ENCODE results near the gene CLSTN2.

CLSTN2 gene

GRCh38 chr3:140428380-140428779, 493.4 kb downstream of the CLSTN2 start:
- H3K79me2 ChIP-seq (ENCODE audit: low read length) = no peaks in the 10 kb centered on the region
- no peaks in the 10 kb centered on the region for H4K20me1 ChIP-seq (ENCODE audit: insufficient read depth, low read length)
- H3K27me3 ChIP-seq (replicated peaks; ENCODE audit: insufficient read depth, low read length) = no peaks in the 10 kb centered on the region
- H3K9me2 ChIP-seq (replicated peaks; ENCODE audit: insufficient read depth, low read length) = no peaks in the 10 kb centered on the region
- TF ChIP-seq EZH2 (optimal IDR thresholded peaks at IDR 0.05; ENCODE audit: low read depth, low read length) (no peak), EZH2phosphoT487 (IDR thresholded peaks at IDR 0.05; ENCODE audit: low read length) (no peak), CTCF (IDR thresholded peaks at IDR 0.05; ENCODE audit: low read length) (no peak)
- no peaks in the 10 kb centered on the region for H3K4me1 ChIP-seq (ENCODE audit: low read length)
- H3K27ac ChIP-seq (ENCODE audit: low read length) = no peak overlapping the region
- H3K4me3 ChIP-seq (ENCODE audit: low read length) = no peak overlapping the region
- H2AFZ ChIP-seq (ENCODE audit: low read length) = no peak overlapping the region
- H3K4me2 ChIP-seq (ENCODE audit: low read depth, low read length) = no peak overlapping the region
- no peaks in the 10 kb centered on the region for H3F3A ChIP-seq (ENCODE audit: insufficient read depth, low read length)
- DNase-seq = no peak
- H3K9ac ChIP-seq (ENCODE audit: low read length) = no peak overlapping the region
- H3K9me3 ChIP-seq (replicated peaks; ENCODE audit: insufficient read depth, low read length) = no peaks in the 10 kb centered on the region
- no peaks in the 10 kb centered on the region for H3K36me3 ChIP-seq (replicated peaks; ENCODE audit: insufficient read depth, low read length)

GRCh38 chr3:140429791-140430190, 494.8 kb downstream of the CLSTN2 start:
- Histone ChIP-seq H3K4me2 (ENCODE audit: low read depth, low read length) (no peak overlapping the region), H2AFZ (ENCODE audit: low read length) (no peak overlapping the region), H3K9me3 (replicated peaks; ENCODE audit: insufficient read depth, low read length) (no peaks in the 10 kb centered on the region), H3K9ac (ENCODE audit: low read length) (no peak overlapping the region), H3K27ac (ENCODE audit: low read length) (no peak overlapping the region), H3K27me3 (replicated peaks; ENCODE audit: insufficient read depth, low read length) (no peaks in the 10 kb centered on the region), H3K4me1 (ENCODE audit: low read length) (no peaks in the 10 kb centered on the region), H3K79me2 (ENCODE audit: low read length) (no peaks in the 10 kb centered on the region), H3K36me3 (replicated peaks; ENCODE audit: insufficient read depth, low read length) (no peaks in the 10 kb centered on the region), H3F3A (ENCODE audit: insufficient read depth, low read length) (no peaks in the 10 kb centered on the region), H3K9me2 (replicated peaks; ENCODE audit: insufficient read depth, low read length) (no peaks in the 10 kb centered on the region), H4K20me1 (ENCODE audit: insufficient read depth, low read length) (no peaks in the 10 kb centered on the region), H3K4me3 (ENCODE audit: low read length) (no peak overlapping the region)
- no peak for TF ChIP-seq CTCF (IDR thresholded peaks at IDR 0.05; ENCODE audit: low read length)
- TF ChIP-seq EZH2 (optimal IDR thresholded peaks at IDR 0.05; ENCODE audit: low read depth, low read length) = no peak
- TF ChIP-seq EZH2phosphoT487 (IDR thresholded peaks at IDR 0.05; ENCODE audit: low read length) = no peak
- no peak for DNase-seq

DNA sequence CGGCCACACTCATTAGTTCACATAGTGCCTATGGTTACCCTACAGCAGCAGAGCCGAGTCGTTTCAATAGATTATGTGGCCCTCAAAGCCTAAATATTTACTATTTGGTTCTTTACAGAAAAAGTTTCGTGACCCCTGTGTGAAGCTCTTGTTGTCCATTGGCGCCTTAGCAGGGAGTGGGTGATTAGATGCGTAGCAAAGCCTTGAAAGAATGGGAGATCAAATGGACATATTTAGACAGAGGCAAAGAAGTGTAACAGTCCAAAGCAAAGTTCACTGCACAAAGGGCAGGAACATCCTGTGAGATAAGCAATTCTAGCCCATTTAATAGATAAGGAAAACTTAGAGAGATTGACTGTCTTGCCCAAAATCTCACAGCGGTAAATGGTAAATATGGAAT, 495.5 kb downstream of the CLSTN2 start:
- no peak overlapping the region for H2AFZ ChIP-seq (ENCODE audit: low read length)
- H4K20me1 ChIP-seq (ENCODE audit: insufficient read depth, low read length) = no peaks in the 10 kb centered on the region
- no peaks in the 10 kb centered on the region for H3K36me3 ChIP-seq (replicated peaks; ENCODE audit: insufficient read depth, low read length)
- H3K79me2 ChIP-seq (ENCODE audit: low read length) = no peaks in the 10 kb centered on the region
- no peak for TF ChIP-seq CTCF (IDR thresholded peaks at IDR 0.05; ENCODE audit: low read length)
- no peak for TF ChIP-seq EZH2phosphoT487 (IDR thresholded peaks at IDR 0.05; ENCODE audit: low read length)
- TF ChIP-seq EZH2 (optimal IDR thresholded peaks at IDR 0.05; ENCODE audit: low read depth, low read length) = no peak
- H3K4me3 ChIP-seq (ENCODE audit: low read length) = no peak overlapping the region
- no peak overlapping the region for H3K27ac ChIP-seq (ENCODE audit: low read length)
- H3K4me2 ChIP-seq (ENCODE audit: low read depth, low read length) = no peak overlapping the region
- no peaks in the 10 kb centered on the region for H3K9me2 ChIP-seq (replicated peaks; ENCODE audit: insufficient read depth, low read length)
- H3K27me3 ChIP-seq (replicated peaks; ENCODE audit: insufficient read depth, low read length) = no peaks in the 10 kb centered on the region
- no peaks in the 10 kb centered on the region for H3K4me1 ChIP-seq (ENCODE audit: low read length)
- no peak for DNase-seq
- no peaks in the 10 kb centered on the region for H3K9me3 ChIP-seq (replicated peaks; ENCODE audit: insufficient read depth, low read length)
- no peaks in the 10 kb centered on the region for H3F3A ChIP-seq (ENCODE audit: insufficient read depth, low read length)
- H3K9ac ChIP-seq (ENCODE audit: low read length) = no peak overlapping the region

Measured in MM.1S (cell line).